IPS DF 19.7 (cell line): Measurements from ENCODE around the gene RNASE3.
"Not testable (repeated sequence)": the region's sequence is repeated elsewhere in the genome, so short reads cannot be mapped to it uniquely, and the experiment has no call there.

ENCODE experiments used
- DNase-seq: peaks from one replicate; pipeline ENCODE4 v3.0.0-alpha.2; 2013; ENCODE audit warnings: low read depth, low spot score

RNASE3 gene

GRCh38 chr14:20910822-20911221, 19.6 kb downstream of the RNASE3 start:
- not testable (repeated sequence) for DNase-seq

GRCh38 chr14:20919038-20919756, 28.0 kb downstream of the RNASE3 start:
- DNase-seq: not testable (repeated sequence)

- DNase-seq: not testable (repeated sequence)
Measured at GRCh38 chr14:20923766-20924297, 32.6 kb downstream of the RNASE3 start.

GRCh38 chr14:20934148-20934762, 43.1 kb downstream of the RNASE3 start:
- DNase-seq: peak; percentile 15

GRCh38 chr14:20935303-20935984, 44.3 kb downstream of the RNASE3 start:
- DNase-seq: no peak
